GM21381 (cell line): Measurements from ENCODE around the gene SAE1.

Source experiments
- ATAC-seq: cut with Tn5 transposase; IDR thresholded peaks from one replicate; pipeline ENCODE4 v1.9.1; 2021; ENCODE audit warnings: mild to moderate bottlenecking, moderate library complexity; ENCODE audit not compliant: unreplicated experiment

Gene SAE1

DNA sequence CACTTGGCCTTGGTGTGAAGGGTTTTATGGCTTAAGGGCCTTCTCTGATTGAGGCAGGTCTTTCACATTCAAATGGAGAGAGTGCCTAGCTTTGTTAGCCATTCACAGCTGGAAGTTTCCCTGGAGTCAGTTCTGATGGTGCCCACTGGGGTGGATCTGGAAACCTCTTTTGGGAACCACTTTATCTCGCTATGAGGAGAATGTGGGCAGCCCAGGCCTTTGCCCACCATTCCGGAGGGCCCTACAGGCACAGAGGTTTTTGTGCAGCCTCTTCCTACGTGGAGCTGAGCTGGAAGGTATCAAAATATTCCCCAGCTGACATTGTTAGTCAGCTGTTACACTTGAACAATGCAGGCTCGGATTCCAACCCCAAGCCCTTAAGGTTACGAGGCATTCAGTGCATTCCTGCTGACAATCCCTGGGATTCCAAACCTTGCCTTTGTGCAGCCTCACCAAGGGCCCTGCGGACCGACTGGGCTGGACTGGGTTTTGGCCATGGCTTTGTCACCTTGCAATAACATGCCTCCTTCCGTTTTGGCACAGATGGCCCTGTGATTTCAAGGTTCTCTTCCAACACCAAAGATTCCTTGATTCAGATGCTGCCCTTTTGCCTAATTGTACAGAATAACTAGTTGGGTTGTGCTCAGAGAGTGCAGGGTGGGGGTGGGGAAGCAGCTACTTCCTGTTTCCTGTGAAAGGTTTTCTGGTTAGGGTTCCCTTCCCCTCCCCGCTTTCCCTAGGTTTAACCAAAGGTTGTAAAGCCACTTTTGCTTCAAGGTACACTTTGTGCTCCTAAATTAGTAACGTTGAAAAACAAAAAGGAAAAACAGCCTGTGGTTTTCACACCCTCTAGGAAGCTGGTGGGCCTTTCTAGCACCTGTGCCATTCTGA is 27.0 kb downstream of the SAE1 start:
- no peak for ATAC-seq

DNA sequence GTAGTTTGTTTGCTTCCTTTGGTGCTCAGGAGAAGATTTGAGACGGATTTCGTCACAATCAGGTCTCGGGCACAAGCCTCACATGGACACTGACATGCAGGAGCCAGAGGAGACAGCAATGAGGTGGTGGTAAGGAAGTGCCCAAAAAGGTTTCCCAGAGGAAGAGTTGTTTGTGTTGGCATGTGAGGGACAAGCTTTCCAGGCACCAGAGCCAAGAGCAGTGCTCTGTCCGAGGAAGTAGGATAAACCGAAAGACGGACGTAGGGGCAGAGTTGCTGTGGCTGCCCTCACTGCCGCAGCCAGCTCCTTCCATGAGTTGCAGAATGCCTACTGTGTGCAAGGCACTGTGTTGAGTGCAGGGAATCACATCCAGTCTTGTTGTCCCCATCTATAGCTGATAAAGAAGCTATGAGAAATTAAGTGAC is 27.7 kb downstream of the SAE1 start:
- ATAC-seq: no peak

DNA sequence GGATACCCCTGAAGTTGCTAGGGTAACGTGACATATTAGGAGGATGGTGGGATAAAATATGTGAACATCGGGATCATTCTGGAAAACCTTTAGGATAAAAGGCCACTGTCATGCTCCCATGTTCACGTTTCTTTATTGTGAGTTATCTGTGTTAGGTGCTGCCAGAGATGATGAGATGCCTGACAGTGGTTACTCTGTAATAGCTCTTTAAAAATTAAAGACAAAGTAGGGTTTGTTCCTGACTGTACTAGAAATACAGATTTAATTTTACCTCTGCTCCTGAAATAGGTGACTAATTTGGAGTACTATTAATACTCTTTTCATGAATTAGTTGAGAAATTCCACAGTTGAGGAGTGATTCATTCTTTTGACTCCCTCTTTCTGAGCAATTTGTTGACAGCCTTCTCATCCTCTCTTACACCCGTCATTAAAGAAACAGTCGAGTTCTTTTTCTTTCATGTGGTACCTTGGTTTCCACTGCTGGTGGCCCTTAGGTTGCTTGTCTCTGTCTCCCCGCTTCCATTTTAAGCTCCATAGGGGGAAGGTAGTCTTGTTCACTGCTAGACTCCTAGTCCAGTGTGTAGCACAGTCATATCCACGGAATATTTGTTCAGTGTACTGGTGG is 28.4 kb downstream of the SAE1 start:
- no peak for ATAC-seq

DNA sequence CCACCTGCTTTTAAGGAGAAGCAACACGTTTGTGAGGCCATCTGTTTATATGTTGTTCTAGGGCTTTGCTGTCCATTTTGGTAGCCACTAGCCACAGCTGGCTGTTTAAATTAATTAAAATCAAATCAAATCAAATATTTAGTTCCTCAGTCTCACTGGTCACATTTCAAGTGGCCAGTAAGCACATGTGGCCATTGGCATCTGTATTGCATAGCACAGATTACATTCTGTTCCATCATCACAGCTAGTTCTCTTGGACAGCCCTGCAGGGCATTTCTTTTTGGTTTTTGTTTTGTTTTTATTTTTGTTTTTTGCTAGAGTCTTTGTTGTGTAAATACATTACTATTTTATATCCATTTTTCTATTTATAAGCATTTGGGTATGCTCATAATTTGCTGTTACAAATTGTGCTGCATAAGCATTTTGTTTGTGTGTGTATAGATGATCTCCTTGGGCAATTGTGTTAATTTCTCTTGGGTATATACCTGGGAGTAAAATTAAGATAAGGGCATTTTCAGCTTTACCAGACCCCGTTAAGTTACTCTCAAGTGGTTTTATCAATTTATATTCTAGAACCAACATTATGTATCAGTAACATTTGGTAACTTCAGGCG is 31.3 kb downstream of the SAE1 start:
- no peak for ATAC-seq

DNA sequence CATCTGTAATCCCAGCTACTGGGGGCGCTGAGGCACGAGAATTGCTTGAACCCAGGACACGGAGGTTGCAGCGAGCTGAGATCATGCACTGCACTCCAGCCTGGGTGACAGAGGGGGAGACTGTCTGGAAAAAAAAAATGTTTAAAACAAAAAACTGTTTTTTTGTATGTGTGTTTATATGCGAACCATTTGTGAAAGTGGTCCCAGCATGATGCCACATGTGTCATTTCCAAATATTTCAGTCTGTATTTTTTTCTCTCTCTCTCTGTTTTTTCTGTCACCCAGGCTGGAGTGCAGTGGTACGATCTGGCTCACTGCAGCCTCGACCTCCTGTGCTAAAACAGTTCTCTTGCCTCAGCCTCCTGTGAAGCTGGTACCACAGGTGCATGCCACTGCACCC is 37.4 kb downstream of the SAE1 start:
- no peak for ATAC-seq

DNA sequence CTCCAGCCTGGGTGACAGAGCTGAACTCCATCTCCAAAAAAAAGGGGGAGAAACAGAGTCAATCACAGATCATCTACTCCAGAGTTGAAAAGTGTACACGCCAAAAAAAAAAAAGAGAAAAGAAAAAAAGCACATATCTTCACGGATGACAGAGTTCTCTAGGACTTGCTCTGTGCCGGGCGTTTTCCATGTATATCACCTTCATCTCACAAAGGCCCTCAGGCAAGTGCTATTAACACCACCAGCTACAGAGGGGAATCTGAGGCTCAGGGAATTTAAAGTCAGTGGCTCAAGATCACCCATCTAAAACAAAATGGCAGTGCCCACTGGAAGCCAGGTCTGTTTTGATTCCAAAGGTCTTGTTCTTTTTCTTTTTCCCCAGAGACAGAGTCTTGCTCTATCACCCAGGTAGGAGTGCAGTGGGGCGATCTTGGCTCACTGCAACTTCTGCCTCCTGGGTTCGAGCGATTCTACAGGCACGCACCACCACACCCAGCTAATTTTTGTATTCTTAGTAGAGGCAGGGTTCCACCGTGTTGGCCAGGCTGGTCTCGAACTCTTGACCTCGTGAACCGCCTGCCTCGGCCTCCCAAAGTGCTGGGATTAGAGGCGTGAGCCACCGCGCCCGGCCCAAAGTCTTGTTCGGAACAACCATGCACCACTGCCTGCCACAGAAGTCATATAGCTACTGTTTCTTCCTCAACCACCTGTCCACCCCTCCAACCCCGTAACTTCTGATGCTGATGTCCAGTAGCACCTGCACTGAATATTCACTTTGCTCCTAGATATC is 42.2 kb downstream of the SAE1 start:
- ATAC-seq: no peak

DNA sequence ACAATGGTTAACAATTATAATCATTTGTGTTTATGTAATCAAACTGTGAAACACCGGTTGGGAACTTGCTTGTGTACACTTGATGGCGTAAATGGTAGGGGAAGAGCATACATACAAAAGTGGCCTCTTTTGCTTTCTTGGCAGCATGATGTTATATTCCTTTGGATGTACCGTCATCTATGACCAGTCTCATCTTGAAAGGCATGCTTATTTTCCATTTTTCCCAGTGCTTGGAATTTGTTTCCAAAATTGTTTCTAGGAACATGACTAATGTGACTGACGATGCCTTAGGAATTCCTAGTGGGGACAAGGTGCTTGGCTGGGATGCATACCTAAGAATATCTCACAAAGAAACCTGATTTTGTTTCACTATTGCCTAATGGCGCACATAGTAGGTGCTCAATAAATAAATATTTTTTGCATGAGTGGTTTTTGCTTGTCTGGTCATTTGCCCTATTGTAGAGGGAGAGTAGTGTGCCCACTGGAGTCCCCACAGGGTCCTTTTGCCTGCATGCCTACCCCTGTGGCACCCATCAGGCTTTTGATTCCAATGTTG is 45.5 kb downstream of the SAE1 start:
- no peak for ATAC-seq

DNA sequence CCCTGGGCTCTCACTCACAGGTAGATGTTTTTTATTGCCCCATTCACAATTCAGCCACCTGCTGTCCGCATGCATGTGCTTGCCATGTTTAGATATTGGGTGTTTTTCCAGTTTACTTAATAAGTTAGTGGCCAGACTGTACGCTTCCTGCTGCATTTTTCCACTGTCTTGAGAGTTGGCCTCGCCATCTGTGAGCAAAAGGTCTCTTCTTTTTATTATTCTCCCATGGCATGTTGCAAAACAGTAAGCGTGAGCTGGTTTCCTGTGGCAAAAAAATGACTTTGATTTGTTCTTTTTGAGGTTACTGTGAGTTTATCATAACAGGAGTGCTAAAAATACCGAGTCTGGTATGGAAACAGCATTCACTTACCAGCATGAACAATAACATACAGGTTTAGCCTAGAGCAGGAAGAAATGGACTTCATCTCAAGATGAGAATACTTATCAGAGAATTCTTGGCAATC is 46.0 kb downstream of the SAE1 start:
- no peak for ATAC-seq

DNA sequence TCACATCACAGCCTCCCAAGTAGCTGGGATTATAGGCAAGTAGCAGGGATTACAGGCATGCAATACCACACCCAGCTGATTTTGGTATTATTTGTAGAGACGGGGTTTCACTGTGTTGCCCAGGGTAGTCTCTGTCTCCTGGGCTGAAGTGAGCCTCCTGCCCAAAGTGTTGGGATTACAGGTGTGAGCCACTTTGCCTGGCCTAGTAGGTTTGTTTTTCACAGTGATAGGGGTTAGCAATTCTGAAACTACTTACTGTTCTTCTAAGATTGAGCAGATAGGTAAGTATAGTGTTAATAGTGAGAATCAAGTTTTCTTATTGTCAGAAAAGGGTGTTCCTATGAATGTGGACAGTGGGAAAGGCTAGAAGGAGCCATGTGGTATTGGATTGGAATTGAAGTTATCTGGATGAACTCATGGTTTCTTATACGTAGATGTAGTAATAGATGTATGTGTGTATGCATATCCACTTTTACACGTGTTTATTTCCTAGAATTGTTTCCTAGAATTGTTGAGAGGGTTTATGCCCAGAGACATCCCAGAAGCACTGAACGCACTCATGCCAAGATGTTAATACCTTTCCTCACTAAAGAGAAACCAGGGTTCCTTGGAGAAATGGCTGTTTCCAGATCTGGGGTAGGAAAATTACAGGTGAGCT is 49.1 kb downstream of the SAE1 start:
- no peak for ATAC-seq

DNA sequence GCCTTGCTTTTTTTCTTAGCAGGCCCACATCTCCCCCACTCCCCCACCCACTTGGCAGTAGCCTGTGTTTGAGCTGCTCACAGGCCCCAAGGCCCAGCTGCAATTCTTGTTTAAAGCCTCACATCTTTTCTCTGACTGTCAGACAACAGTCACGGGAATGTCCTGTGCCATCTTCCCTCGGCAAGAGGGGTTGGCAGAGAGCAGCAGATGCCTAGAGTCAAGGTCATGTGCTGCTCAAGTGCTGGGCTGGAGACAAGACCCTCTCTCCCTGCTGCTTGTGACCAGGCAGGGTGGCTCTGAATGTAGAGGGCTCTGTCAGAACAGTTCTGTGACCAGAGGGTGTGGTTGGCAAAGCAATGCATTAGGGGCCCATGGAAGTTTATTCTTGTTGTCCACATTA is 53.0 kb downstream of the SAE1 start:
- ATAC-seq: no peak

DNA sequence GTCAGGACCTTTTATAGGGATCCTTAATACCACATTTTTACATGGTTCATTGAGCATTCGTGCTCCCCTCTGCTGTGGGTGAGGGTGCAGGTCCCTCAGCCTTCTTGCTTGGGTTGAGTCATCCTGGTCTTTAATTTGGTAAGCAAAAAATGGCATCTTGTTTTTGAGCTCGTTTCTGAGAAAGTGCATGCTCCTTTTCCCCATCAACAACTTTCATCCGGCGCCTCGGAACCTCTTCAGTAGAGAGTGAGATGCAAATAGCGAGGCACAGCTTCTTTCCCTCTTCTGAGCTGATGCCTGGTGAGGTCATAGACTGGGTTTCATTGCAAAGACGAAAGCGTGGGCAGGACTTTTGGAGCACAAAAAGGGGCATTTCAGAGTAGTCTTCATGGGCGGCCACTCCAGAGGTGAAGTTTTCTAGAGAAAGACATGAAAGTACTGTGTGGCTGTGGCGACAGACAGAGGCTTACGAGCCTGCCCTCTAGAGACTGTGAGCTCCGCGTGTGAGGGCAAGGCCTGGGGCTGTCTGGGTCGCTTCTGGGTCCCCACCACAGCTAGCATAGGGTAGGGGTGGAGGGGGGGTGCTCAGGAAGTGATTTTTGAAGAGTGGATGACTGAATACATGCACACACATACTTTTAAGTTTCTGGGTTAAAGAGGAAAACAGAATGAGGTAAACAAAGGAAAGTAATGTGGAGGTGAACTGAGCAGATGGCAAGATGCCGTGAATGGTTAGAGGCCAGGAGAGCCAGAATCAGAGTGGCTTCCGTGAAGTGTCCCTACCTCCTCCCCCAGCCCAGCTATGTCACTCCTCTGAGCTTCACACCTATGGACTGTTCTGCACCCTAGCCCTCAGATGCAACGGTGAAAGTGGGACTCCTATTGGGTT is 56.1 kb downstream of the SAE1 start:
- ATAC-seq: peak; percentile 91

DNA sequence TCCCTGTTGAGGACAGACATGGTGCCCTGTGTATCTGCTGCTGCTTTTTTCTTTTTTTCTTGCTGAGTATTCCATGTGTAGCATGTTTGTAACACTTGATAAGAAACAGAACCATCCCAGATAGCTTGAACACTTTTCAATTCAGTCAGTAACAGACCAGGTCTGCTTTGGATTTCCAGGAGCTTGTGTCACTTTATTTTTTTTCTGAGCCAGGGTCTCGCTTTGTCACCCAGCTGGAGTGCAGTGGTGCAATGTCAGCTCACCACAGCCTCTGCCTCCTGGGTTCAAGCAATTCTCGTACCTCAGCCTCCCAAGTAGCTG is 56.7 kb downstream of the SAE1 start:
- no peak for ATAC-seq

DNA sequence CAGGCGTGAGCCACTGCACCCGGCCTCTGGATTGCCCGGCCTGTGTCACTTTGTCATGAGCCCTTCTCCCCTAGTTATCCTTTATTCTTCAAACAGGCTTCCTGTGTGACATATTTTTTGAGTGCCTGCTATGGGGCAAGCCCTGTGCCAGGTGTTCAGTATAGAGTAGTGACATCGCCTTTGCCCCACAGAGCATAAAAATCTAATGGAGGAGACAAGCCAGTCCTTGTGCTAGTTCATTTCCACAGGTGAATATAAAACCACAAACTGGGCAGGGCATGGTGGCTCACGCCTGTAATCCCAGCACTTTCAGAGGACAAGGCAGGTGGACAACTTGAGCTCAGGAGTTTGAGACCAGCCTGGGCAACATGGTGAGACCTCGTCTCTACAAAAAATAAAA is 57.2 kb downstream of the SAE1 start:
- ATAC-seq: no peak

DNA sequence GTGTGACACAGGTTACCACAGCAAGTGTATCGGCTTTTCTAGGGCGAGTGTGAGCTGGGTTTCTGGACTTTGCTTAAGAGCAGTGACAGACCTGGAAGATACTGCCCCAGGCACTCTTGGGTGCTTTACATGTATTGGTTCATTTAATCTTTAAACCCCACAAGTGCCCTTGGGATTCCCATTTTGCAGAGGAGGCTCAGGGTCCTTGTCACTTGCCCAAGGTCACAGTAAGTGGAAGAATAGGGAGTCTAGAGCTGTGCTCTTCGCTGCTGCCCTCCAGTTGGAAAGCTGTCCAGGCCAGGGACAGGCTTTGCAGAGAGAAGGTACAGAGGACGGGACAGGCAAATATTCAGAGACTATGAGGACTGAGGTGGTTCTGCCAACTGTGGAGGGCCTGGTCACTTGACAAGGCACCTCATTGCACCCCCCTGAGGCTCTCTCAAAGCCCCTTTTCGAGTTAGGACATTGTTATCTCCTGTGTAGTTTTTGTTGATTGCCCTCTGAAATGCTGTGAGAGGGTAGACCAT is 57.9 kb downstream of the SAE1 start:
- ATAC-seq: no peak

DNA sequence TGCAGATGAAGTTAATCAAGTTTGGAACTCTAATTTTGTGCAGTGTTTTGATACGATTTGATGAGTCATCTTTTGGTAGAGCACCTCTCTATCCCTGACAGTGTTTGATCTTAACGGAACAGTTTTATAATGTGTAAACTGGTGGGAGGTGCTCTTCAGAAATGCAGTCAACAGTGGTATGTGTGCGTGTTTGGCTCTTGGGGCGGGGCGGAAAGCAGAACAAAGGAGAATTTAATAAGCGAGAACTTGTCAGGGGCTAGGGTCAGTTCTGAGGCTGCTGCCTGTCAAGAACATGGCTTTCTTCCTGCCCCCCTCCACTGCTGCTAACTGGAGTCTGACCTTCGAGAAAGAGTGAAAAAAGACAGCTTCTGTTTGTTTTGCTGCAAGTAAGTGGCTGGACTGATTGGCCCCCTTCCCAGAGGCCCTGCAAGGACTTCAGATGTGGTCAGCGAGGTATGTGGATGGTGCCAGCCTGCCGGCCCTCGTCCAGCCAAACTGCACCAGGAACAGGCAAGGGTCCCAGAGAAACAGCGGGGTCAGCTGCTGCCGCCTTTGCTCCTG is 59.6 kb downstream of the SAE1 start:
- ATAC-seq: no peak

DNA sequence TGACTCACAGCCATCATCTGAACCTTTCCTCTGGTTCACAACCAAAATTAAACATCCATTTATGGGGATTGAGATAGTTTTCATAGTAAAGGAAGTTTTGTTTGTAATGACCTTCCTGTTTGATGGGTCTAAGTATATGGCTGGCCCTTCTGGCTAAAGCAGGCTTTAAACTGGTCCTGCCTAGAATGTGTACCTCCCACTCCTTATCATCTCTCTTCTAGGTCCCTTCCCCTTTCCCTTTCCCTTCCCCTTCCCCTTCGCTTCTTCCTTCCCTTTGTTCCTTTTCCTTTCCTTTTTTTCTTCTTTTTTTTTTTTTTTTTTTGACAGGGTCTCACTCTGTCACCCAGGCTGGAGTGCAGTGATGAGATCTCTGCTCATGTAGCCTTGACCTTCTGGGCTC is 64.8 kb downstream of the SAE1 start:
- no peak for ATAC-seq

DNA sequence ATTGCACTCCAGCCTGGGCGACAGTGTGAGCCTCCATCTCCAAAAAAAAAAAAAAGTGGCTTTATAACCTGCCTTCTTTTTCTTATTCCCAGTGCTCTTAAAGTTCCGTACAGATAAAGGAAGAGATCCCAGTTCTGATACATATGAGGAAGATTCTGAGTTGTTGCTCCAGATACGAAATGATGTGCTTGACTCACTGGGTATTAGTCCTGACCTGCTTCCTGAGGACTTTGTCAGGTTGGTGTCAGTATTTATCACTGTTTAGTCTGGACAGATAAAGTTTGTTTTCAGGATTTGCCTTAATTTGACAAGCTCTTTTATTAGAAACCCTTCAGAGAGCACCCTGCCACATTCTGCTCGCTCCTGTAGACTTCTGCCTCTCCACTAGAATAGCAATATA is 66.5 kb downstream of the SAE1 start:
- no peak for ATAC-seq

DNA sequence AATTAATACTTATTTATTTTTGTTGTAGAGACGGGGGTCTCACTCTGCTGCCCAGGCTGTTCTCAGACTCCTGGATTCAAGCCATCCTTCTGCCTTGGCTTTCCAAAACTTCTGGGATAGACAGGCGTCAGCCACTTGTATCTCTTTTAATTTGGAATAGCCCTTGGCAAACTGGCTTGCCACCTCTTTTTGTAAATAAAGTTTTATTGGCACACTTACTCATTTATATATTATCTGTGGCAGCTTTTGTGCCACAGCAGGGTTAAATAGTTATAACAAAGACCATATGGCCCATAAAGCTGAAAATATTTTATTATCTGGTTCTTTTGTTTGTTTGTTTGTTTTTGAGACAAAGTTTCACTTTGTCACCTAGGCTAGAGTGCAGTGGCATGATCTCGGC is 69.9 kb downstream of the SAE1 start:
- ATAC-seq: no peak

DNA sequence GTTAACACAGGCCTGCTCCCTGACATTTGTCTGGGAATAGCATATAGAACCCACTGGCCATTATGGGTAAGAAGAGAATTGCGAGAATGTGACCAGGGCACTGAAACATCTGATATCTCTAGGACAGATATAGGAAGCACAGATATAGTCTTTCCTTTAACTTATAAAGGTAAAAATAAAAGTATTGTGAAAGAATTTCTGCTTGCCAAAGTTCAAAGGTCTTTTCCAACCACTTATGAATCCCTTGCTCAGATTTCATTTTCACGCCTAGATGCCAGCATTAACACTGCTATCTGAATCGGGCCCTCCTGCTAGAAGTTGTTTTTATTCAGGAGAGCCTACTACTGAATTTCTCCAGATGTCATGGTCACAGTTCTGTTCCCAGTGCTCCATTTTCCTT is 72.6 kb downstream of the SAE1 start:
- ATAC-seq: no peak
